ACC112 (cell line): ENCODE results near the gene ZNF407.
A peak's percentile ranks its signal among the peaks of the same experiment; 100 is the strongest.

Experiments used
- H2AFZ ChIP-seq: fragments of 200-600 bp; sonication (generic); one replicate; pipeline ENCODE4 v1.6.0; 2017; ENCODE audit warnings: antibody characterized with exemption, low read length; ENCODE audit not compliant: unreplicated experiment
- H3K27ac ChIP-seq: fragments of 200-600 bp; sonication (generic); 2 replicates; pipeline ENCODE4 v1.5.1; 2014; ENCODE audit warnings: low read depth, mild to moderate bottlenecking, antibody characterized with exemption, low read length, moderate library complexity
- H3K27me3 ChIP-seq: fragments of 200-600 bp; sonication (generic); 2 replicates; pipeline ENCODE4 v1.6.1; 2014; ENCODE audit warnings: mild to moderate bottlenecking, antibody characterized with exemption, low read length, moderate library complexity, mixed read lengths; ENCODE audit not compliant: insufficient read depth
- H3K36me3 ChIP-seq: fragments of 200-600 bp; sonication (generic); 2 replicates; pipeline ENCODE4 v1.6.1; 2016; ENCODE audit warnings: mild to moderate bottlenecking, antibody characterized with exemption, low read length, moderate library complexity, mixed read lengths; ENCODE audit not compliant: insufficient read depth
- H3K4me1 ChIP-seq: fragments of 200-600 bp; sonication (generic); one replicate; pipeline ENCODE4 v1.6.1; 2016; ENCODE audit warnings: low read length, mixed read lengths; ENCODE audit not compliant: insufficient read depth, unreplicated experiment, control insufficient read depth
- H3K4me3 ChIP-seq: fragments of 200-600 bp; sonication (generic); 2 replicates; pipeline ENCODE4 v1.5.1; 2014; ENCODE audit warnings: mild to moderate bottlenecking, low read depth, low read length
- H3K79me2 ChIP-seq: fragments of 200-600 bp; sonication (generic); one replicate; pipeline ENCODE4 v1.6.0; 2016; ENCODE audit warnings: low read length; ENCODE audit not compliant: control insufficient read depth, unreplicated experiment, insufficient read depth

ZNF407 gene

GRCh38 chr18:74945774-74946545 lies 348.3 kb downstream of the ZNF407 start:
- Histone ChIP-seq H3K27me3 (no peaks in the 10 kb centered on the region), H3K36me3 (no peaks in the 10 kb centered on the region), H3K27ac (peak overlapping the region; percentile 56), H2AFZ (no peak overlapping the region), H3K4me3 (no peak overlapping the region), H3K4me1 (peaks cover 38% of the 10 kb centered on the region), H3K79me2 (no peaks in the 10 kb centered on the region)

GRCh38 chr18:74946646-74947375 lies 349.1 kb downstream of the ZNF407 start:
- no peak overlapping the region for H2AFZ ChIP-seq
- H3K36me3 ChIP-seq = no peaks in the 10 kb centered on the region
- H3K4me1 ChIP-seq = peaks cover 45% of the 10 kb centered on the region
- H3K27me3 ChIP-seq = no peaks in the 10 kb centered on the region
- peak overlapping the region; percentile 56 for H3K27ac ChIP-seq
- H3K79me2 ChIP-seq = no peaks in the 10 kb centered on the region
- H3K4me3 ChIP-seq = no peak overlapping the region

- H3K4me3 ChIP-seq = no peak overlapping the region
- peak overlapping the region; percentile 56; the same call in 1 of the 2 replicates for H3K27ac ChIP-seq
- no peaks in the 10 kb centered on the region for H3K36me3 ChIP-seq
- no peaks in the 10 kb centered on the region for H3K79me2 ChIP-seq
- no peaks in the 10 kb centered on the region for H3K27me3 ChIP-seq
- peaks cover 51% of the 10 kb centered on the region for H3K4me1 ChIP-seq
- H2AFZ ChIP-seq = no peak overlapping the region
Measured at GRCh38 chr18:74947417-74947816, 349.7 kb downstream of the ZNF407 start.

- no peak overlapping the region for H2AFZ ChIP-seq
- H3K79me2 ChIP-seq = no peaks in the 10 kb centered on the region
- no peaks in the 10 kb centered on the region for H3K36me3 ChIP-seq
- H3K27me3 ChIP-seq = no peaks in the 10 kb centered on the region
- H3K4me1 ChIP-seq = peaks cover 51% of the 10 kb centered on the region
- no peak overlapping the region for H3K27ac ChIP-seq
- no peak overlapping the region for H3K4me3 ChIP-seq
Measured at GRCh38 chr18:74947875-74948274, 350.2 kb downstream of the ZNF407 start.

GRCh38 chr18:74949611-74950010 lies 351.9 kb downstream of the ZNF407 start:
- peak overlapping the region; percentile 93; the same call in 1 of the 2 replicates for H3K27ac ChIP-seq
- peaks cover 51% of the 10 kb centered on the region for H3K4me1 ChIP-seq
- H3K27me3 ChIP-seq = no peaks in the 10 kb centered on the region
- no peak overlapping the region for H3K4me3 ChIP-seq
- no peaks in the 10 kb centered on the region for H3K36me3 ChIP-seq
- peak overlapping the region; percentile 4 for H2AFZ ChIP-seq
- no peaks in the 10 kb centered on the region for H3K79me2 ChIP-seq

- Histone ChIP-seq H3K4me3 (peak overlapping the region; percentile 31; the same call in 1 of the 2 replicates), H3K27me3 (no peaks in the 10 kb centered on the region), H3K36me3 (no peaks in the 10 kb centered on the region), H2AFZ (no peak overlapping the region), H3K79me2 (no peaks in the 10 kb centered on the region), H3K27ac (peak overlapping the region; percentile 93), H3K4me1 (peaks cover 51% of the 10 kb centered on the region)
Measured at GRCh38 chr18:74950479-74950878, 352.8 kb downstream of the ZNF407 start.

- Histone ChIP-seq H3K27ac (peak overlapping the region; percentile 93), H3K79me2 (no peaks in the 10 kb centered on the region), H3K4me1 (peaks cover 43% of the 10 kb centered on the region), H3K36me3 (no peaks in the 10 kb centered on the region), H2AFZ (no peak overlapping the region), H3K4me3 (peak overlapping the region; percentile 38; the same call in 1 of the 2 replicates), H3K27me3 (no peaks in the 10 kb centered on the region)
Measured at GRCh38 chr18:74951165-74951760, 353.6 kb downstream of the ZNF407 start.

GRCh38 chr18:74957588-74958224 lies 360.0 kb downstream of the ZNF407 start:
- Histone ChIP-seq H2AFZ (no peak overlapping the region), H3K27me3 (no peaks in the 10 kb centered on the region), H3K4me1 (no peaks in the 10 kb centered on the region), H3K27ac (no peak overlapping the region), H3K36me3 (no peaks in the 10 kb centered on the region), H3K4me3 (no peak overlapping the region), H3K79me2 (no peaks in the 10 kb centered on the region)

GRCh38 chr18:74959216-74959615 lies 361.5 kb downstream of the ZNF407 start:
- Histone ChIP-seq H3K4me1 (peaks cover 3% of the 10 kb centered on the region), H3K27ac (no peak overlapping the region), H3K36me3 (no peaks in the 10 kb centered on the region), H2AFZ (no peak overlapping the region), H3K79me2 (no peaks in the 10 kb centered on the region), H3K4me3 (no peak overlapping the region), H3K27me3 (no peaks in the 10 kb centered on the region)

GRCh38 chr18:74961596-74961995 lies 363.9 kb downstream of the ZNF407 start:
- no peak overlapping the region for H3K4me3 ChIP-seq
- no peak overlapping the region for H3K27ac ChIP-seq
- H3K27me3 ChIP-seq = no peaks in the 10 kb centered on the region
- no peaks in the 10 kb centered on the region for H3K36me3 ChIP-seq
- peaks cover 3% of the 10 kb centered on the region for H3K4me1 ChIP-seq
- no peaks in the 10 kb centered on the region for H3K79me2 ChIP-seq
- H2AFZ ChIP-seq = no peak overlapping the region
